Bronchial epithelial cell (primary cell): ENCODE data around the gene OR10A5. TPM values are rescaled to one million over a fixed set of nuclear protein-coding genes. Genes with fewer than 3 reads are reported as not detected.

ENCODE experiments used
- DNase-seq: peaks from one replicate; pipeline ENCODE4 v3.0.0-alpha.2; 2010; ENCODE audit warnings: low read depth
- FAIRE-seq: peaks from 2 replicates; lab custom pipeline; 2011; peaks lifted over from hg19 to GRCh38; lab: Jason Lieb, UNC
- H3K27me3 ChIP-seq: 2 replicates; pipeline ENCODE4 v1.5.1; 2011; ENCODE audit warnings: low read length; ENCODE audit not compliant: control insufficient read depth, insufficient read depth
- H3K36me3 ChIP-seq: 2 replicates; pipeline ENCODE4 v1.5.1; 2011; ENCODE audit warnings: low read length; ENCODE audit not compliant: control insufficient read depth, insufficient read depth
- H3K4me3 ChIP-seq: 2 replicates; pipeline ENCODE4 v1.5.1; 2011; ENCODE audit warnings: mild to moderate bottlenecking, low read depth, low read length, control low read depth
- CTCF ChIP-seq: IDR thresholded peaks from 2 replicates; pipeline ENCODE4 v1.5.1; 2011; ENCODE audit warnings: mild to moderate bottlenecking, moderate library complexity, low read length, control low read depth, inconsistent platforms; ENCODE audit not compliant: insufficient read depth, severe bottlenecking
- total RNA-seq: library from RNA; depleted of rRNA; stranded (reverse); fragments of >200 nt; gene quantifications from 2 replicates; pipeline ENCODE4 v1.2.1, GENCODE V29; 2014

OR10A5 gene
- total RNA-seq, 1 donor from 2014 or later, result not detected

- Histone ChIP-seq H3K27me3 (no peaks in the 10 kb centered on the region), H3K4me3 (no peak overlapping the region), H3K36me3 (no peaks in the 10 kb centered on the region)
- DNase-seq (peak; percentile 84), FAIRE-seq (no peak)
- TF ChIP-seq CTCF, result no peak
Observed at GRCh38 chr11:6855971-6856541, 10.6 kb downstream of the OR10A5 start.

GRCh38 chr11:6856871-6857270 lies 11.4 kb downstream of the OR10A5 start:
- FAIRE-seq (no peak), DNase-seq (peak; percentile 77)
- Histone ChIP-seq H3K36me3 (no peaks in the 10 kb centered on the region), H3K4me3 (no peak overlapping the region), H3K27me3 (no peaks in the 10 kb centered on the region)
- TF ChIP-seq CTCF, result no peak

- DNase-seq (peak; percentile 10), FAIRE-seq (no peak)
- Histone ChIP-seq H3K4me3 (no peak within 1 kb of the TSS), H3K27me3 (no peaks in the 10 kb centered on the region), H3K36me3 (no peaks in the 10 kb centered on the region)
- TF ChIP-seq CTCF, result no peak
Observed at GRCh38 chr11:6862961-6863360, 17.5 kb downstream of the OR10A5 start, which contains the start of gene OR10A2. OR10A2 (plus strand) TSS chr11:6863057; CDS start chr11:6869755, 6,698 bp downstream.

- Histone ChIP-seq H3K4me3 (no peak overlapping the region), H3K27me3 (no peaks in the 10 kb centered on the region), H3K36me3 (no peaks in the 10 kb centered on the region)
- DNase-seq, result peak; percentile 23
- TF ChIP-seq CTCF, result no peak
- no peak for FAIRE-seq
Observed at GRCh38 chr11:6864438-6864837, 19.0 kb downstream of the OR10A5 start.

GRCh38 chr11:6871278-6871677 lies 25.8 kb downstream of the OR10A5 start:
- FAIRE-seq (no peak), DNase-seq (no peak)
- Histone ChIP-seq H3K36me3 (no peaks in the 10 kb centered on the region), H3K27me3 (no peaks in the 10 kb centered on the region), H3K4me3 (no peak overlapping the region)
- no peak for TF ChIP-seq CTCF

GRCh38 chr11:6875761-6876160 lies 30.3 kb downstream of the OR10A5 start:
- DNase-seq (no peak), FAIRE-seq (no peak)
- H3K27me3 ChIP-seq, result no peaks in the 10 kb centered on the region
- H3K4me3 ChIP-seq, result no peak overlapping the region
- no peak for TF ChIP-seq CTCF
- no peaks in the 10 kb centered on the region for H3K36me3 ChIP-seq
